GM06990 (cell line): ENCODE data around the gene PLA2R1.

Experiments used
- DNase-seq: peaks from one replicate; pipeline ENCODE4 v3.0.0-alpha.2; 2011; ENCODE audit not compliant: insufficient read length; ENCODE audit errors: extremely low read depth
- H3K27me3 ChIP-seq: replicated peaks from 2 replicates; pipeline ENCODE4 v1.6.0; 2011; ENCODE audit warnings: low read length; ENCODE audit not compliant: control insufficient read depth, insufficient read depth
- H3K36me3 ChIP-seq: 2 replicates; pipeline ENCODE4 v1.5.1; 2011; ENCODE audit warnings: low read length; ENCODE audit not compliant: control insufficient read depth, insufficient read depth
- H3K4me3 ChIP-seq: replicated peaks from 2 replicates; pipeline ENCODE4 v1.5.1; 2011; ENCODE audit warnings: low read depth, mild to moderate bottlenecking, control low read depth, low read length
- TF ChIP-seq, protein P1 (sequence below): IDR thresholded peaks from 2 replicates; pipeline ENCODE4 v1.5.1; 2011; ENCODE audit warnings: low read length, control low read depth, mild to moderate bottlenecking, inconsistent platforms; ENCODE audit not compliant: insufficient read depth, poor library complexity, severe bottlenecking

Gene PLA2R1

DNA sequence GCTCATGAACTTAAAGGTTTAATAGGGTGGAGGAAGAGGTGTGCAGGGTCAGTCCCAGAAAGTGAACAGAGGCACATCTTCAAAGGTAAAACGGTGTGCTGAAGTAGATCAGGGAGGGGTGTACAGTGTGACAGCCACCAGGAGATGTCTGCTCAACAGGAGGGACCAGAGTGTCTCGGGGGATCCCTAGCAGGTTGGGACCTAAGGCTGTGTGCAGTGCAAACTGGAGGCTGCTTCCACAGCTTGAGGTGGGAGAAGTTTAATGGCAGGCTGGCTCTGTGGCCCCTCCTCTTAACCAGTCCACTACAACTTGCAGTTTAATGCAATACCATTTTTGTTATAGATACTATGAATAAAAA is 33.2 kb downstream of the PLA2R1 start:
- no peak for DNase-seq
- no peak overlapping the region for H3K4me3 ChIP-seq
- H3K36me3 ChIP-seq, result no peaks in the 10 kb centered on the region
- no peaks in the 10 kb centered on the region for H3K27me3 ChIP-seq
- TF ChIP-seq, protein P1, sequence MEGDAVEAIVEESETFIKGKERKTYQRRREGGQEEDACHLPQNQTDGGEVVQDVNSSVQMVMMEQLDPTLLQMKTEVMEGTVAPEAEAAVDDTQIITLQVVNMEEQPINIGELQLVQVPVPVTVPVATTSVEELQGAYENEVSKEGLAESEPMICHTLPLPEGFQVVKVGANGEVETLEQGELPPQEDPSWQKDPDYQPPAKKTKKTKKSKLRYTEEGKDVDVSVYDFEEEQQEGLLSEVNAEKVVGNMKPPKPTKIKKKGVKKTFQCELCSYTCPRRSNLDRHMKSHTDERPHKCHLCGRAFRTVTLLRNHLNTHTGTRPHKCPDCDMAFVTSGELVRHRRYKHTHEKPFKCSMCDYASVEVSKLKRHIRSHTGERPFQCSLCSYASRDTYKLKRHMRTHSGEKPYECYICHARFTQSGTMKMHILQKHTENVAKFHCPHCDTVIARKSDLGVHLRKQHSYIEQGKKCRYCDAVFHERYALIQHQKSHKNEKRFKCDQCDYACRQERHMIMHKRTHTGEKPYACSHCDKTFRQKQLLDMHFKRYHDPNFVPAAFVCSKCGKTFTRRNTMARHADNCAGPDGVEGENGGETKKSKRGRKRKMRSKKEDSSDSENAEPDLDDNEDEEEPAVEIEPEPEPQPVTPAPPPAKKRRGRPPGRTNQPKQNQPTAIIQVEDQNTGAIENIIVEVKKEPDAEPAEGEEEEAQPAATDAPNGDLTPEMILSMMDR, result no peak

- no peaks in the 10 kb centered on the region; the same call in 1 of the 2 replicates for H3K27me3 ChIP-seq
- H3K4me3 ChIP-seq, result no peak overlapping the region
- TF ChIP-seq, protein P1, result no peak
- no peak for DNase-seq
- no peaks in the 10 kb centered on the region for H3K36me3 ChIP-seq
These were observed 33.8 kb downstream of the PLA2R1 start for GRCh38 chr2:160028431-160029269.

DNA sequence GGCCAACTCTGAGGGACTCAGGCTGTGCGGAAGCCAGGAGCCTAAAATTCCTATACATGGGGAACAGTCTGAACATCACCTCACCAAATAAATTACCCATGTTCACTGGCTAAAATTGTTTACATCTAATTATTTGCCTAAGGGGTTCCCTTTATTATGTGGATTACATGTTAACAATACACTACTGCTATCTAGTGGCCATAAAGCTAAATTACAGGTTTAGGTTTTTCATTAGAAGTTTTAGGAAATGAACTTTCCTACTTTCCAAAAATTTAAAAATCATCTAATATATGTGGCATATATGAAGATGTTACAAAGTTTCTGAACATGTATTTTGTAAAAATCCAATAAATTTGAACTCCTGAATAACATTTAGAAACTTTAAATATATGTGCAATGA is 40.3 kb downstream of the PLA2R1 start:
- no peaks in the 10 kb centered on the region for H3K36me3 ChIP-seq
- no peak overlapping the region for H3K4me3 ChIP-seq
- DNase-seq, result no peak
- TF ChIP-seq, protein P1, result peak; percentile 51
- H3K27me3 ChIP-seq, result no peaks in the 10 kb centered on the region; the same call in 1 of the 2 replicates

- H3K36me3 ChIP-seq, result no peaks in the 10 kb centered on the region
- TF ChIP-seq, protein P1, result no peak
- no peak for DNase-seq
- no peaks in the 10 kb centered on the region; the same call in 1 of the 2 replicates for H3K27me3 ChIP-seq
- H3K4me3 ChIP-seq, result no peak overlapping the region
These were observed 42.9 kb downstream of the PLA2R1 start for GRCh38 chr2:160019374-160020090.

GRCh38 chr2:160015746-160016145 is 46.7 kb downstream of the PLA2R1 start:
- no peak for DNase-seq
- H3K36me3 ChIP-seq, result no peaks in the 10 kb centered on the region
- no peaks in the 10 kb centered on the region for H3K27me3 ChIP-seq
- no peak overlapping the region for H3K4me3 ChIP-seq
- TF ChIP-seq, protein P1, result no peak
